HG03575 (cell line): Measurements from ENCODE around the gene ARIH2.

Experiments used
- ATAC-seq: cut with Tn5 transposase; IDR thresholded peaks from one replicate; pipeline ENCODE4 v1.9.1; 2021; ENCODE audit not compliant: unreplicated experiment, insufficient number of reproducible peaks, low FRiP score; ENCODE audit errors: extremely low read depth

The ARIH2 gene

DNA sequence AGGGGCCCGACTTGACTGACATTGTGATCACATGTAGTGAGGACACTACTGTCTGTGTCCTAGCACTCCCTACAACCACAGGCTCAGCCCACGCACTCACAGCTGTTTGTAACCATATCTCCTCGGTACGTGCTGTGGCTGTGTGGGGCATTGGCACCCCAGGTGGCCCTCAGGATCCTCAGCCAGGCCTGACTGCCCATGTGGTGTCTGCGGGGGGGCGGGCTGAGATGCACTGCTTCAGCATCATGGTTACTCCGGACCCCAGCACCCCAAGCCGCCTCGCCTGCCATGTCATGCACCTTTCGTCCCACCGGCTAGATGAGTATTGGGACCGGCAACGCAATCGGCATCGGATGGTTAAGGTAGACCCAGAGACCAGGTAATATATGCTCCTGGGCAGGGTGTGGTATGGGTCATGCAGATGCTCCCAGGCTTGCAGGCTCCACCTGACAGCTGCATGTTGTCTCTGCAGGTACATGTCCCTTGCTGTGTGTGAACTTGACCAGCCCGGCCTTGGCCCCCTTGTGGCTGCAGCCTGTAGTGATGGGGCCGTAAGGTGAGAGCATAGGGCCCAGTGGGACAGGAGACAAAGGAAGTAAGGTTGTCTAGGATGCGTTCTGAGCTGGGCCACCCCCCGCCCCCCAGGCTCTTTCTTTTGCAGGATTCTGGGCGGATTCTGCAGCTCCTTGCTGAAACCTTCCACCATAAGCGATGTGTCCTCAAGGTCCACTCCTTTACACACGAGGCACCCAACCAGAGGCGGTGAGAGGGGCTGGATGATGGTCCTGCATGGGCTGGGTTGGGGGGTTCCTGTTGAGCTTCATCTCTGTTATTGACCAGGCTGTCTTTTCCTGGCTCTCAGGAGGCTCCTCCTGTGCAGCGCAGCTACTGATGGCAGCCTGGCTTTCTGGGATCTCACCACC lies 95.4 kb downstream of the ARIH2 start:
- ATAC-seq: no peak

- ATAC-seq: no peak
Measured at GRCh38 chr3:49015072-49015471, 96.4 kb downstream of the ARIH2 start.

DNA sequence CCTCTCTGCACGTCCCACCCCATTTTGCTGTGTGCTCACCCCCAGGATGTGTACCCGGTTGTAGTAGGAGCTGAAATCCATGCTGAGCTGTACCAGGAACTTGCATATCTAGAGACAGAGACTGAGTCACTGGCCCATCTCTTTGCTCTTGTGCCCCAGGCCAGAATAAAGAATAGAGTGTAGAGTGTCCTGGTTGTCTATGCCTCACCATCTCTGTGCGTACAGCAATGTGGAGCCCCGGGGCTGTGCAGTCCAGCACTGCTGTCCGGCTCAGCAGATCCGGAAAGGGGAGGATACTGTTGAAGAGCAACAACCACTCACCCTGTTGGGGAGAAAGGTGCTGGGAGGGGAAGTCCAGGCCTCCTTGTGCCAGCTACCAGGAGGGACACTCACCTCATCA lies 97.1 kb downstream of the ARIH2 start:
- ATAC-seq: no peak

DNA sequence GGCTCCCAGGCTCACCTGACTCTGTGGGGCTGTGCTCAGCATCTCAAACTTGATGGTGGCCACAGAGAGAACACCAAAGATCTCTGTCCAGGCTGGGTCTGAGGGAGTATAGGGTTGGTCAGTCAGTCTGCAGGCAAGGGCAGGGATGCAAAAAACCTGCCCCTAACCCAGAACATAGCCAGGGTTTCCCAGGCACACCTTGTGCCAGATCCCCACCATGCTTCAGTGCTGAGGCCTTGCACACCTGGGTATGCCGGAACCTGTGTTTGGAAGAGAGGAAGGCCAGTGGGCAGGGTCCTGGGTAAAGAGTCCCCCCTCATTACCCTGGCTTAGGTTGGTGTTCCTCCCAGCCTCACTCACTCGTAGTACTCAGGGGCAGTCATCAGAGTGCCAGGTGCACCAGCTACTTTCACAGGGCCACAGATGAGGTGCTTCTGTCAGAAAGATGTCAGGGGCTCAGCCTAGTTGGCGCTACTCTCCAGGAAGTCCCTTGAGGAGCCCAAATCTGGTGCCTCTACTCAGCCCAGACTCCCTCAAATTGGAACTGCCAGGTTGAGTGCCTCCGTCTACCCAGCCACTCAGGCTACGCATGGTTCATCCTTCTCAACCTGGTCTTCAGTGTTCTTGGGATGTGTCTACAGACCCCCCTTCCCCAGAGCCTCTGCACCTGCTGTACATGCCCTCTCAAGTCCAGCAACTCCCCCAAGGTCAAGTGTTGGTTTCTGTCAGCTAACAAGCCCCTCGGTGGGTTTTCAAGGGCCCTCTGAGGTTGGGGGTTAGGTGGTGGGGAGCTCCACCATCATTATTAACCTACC lies 98.0 kb downstream of the ARIH2 start:
- ATAC-seq: no peak

GRCh38 chr3:49017229-49017970 lies 98.8 kb downstream of the ARIH2 start:
- ATAC-seq: no peak

- no peak for ATAC-seq
Measured at GRCh38 chr3:49017971-49018706, 99.5 kb downstream of the ARIH2 start, which contains the start of gene DALRD3. Gene DALRD3, minus strand, starts transcription at chr3:49018580. Its CDS starts 16 bp downstream, at chr3:49018564.

GRCh38 chr3:49018707-49019006 lies 100.0 kb downstream of the ARIH2 start:
- no peak for ATAC-seq

- no peak for ATAC-seq
Measured at GRCh38 chr3:49019941-49020329, 101.3 kb downstream of the ARIH2 start.

DNA sequence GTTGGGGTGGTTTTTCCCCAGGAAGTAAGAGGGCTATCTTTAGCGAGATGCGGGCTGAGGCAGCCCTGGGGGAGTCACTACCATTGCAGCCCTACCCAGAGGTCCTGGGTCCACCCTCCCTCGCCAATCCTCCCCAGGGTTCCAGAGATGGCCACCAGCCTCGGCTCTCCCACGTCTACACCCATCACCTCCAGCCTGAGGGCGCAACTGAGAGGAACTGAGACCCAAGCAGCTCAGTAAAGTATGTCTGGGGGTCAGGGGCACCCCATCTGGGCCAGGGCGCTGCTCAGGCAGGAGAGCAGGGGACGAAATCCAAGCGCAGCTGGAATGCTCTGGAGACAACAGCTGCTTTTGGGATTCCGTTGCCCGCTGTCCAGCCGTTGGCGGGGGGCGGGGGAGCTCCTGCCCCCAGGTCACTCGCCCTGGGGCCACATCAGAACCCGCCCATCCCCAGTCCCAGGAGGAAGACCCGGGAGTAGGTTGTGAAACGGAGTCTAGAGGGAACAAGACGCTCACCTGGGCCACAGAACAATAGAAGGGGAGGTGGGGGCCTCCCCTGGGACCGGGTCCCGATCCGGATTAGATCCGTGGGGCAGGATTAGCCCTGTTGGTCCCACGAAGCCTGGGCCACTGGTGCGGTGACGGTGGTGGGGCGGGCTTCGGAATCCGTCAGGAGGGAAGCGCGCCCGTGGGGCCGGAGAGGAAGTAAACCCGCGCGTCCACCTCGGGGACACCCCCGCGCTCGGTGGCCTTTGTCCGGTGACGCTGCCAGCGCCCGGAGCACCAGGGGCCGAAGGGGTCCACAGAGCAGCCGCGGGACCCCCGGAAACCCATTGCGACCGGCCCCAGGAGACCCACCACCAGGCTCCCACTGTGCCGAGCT lies 101.9 kb downstream of the ARIH2 start:
- no peak for ATAC-seq

GRCh38 chr3:49021213-49021812 lies 102.7 kb downstream of the ARIH2 start:
- peak; percentile 22 for ATAC-seq

GRCh38 chr3:49021813-49022687 lies 103.4 kb downstream of the ARIH2 start, which contains the start of gene NDUFAF3:
Gene NDUFAF3, plus strand, starts transcription at chr3:49022121. Its CDS starts 24 bp downstream, at chr3:49022145.
- ATAC-seq: peak; percentile 21

GRCh38 chr3:49022688-49023171 lies 104.1 kb downstream of the ARIH2 start:
- ATAC-seq: no peak

GRCh38 chr3:49023775-49024174 lies 105.1 kb downstream of the ARIH2 start:
- no peak for ATAC-seq

DNA sequence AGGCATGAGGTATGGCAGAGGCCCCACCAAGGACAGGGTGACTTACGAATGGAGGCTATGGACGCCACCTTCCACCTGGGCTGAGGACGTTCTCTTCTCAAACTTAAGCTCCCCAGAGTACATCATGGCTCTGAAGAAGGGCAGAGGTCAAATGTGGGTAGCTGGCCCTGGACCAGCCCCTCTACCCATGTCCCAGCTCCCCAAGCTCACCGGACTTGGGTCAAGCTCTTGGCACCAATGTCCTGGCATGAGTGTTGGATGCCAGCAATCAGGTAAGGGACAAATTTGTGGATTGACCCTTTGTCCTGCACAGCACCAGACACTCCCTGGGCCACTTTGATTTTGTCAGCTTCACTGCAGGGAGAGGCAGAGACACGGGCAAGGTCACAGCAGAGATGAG lies 105.8 kb downstream of the ARIH2 start:
- ATAC-seq: no peak

- no peak for ATAC-seq
Measured at GRCh38 chr3:49025005-49025792, 106.6 kb downstream of the ARIH2 start.
